Putamen (tissue), 1 donor: ENCODE results near the gene SERTAD1.
"Not testable (repeated sequence)": the region's sequence is repeated elsewhere in the genome, so short reads cannot be mapped to it uniquely, and the experiment has no call there.

Experiments used
- DNase-seq: peaks from one replicate; pipeline ENCODE4 v3.0.0-alpha.2; 2016; ENCODE audit warnings: low spot score

SERTAD1 gene

GRCh38 chr19:40421993-40422747 lies 3.6 kb downstream of the SERTAD1 start:
- DNase-seq = no peak

GRCh38 chr19:40420766-40421765 lies 4.7 kb downstream of the SERTAD1 start:
- peak; percentile 85 for DNase-seq

- no peak for DNase-seq
These were observed 5.4 kb downstream of the SERTAD1 start for GRCh38 chr19:40420451-40420765.

- no peak for DNase-seq
These were observed 6.0 kb downstream of the SERTAD1 start for GRCh38 chr19:40419780-40420179.

GRCh38 chr19:40419066-40419612 lies 6.7 kb downstream of the SERTAD1 start:
- no peak for DNase-seq

GRCh38 chr19:40418040-40418439 lies 7.8 kb downstream of the SERTAD1 start:
- no peak for DNase-seq

- DNase-seq = no peak
These were observed 8.2 kb downstream of the SERTAD1 start for GRCh38 chr19:40417643-40417981.

- no peak for DNase-seq
These were observed 8.7 kb downstream of the SERTAD1 start for GRCh38 chr19:40416918-40417642.

GRCh38 chr19:40415768-40416167 lies 10.0 kb downstream of the SERTAD1 start:
- DNase-seq = no peak

- DNase-seq = no peak
These were observed 11.0 kb downstream of the SERTAD1 start for GRCh38 chr19:40414542-40415535.

- DNase-seq = no peak
These were observed 12.4 kb downstream of the SERTAD1 start, which contains the start of gene PRX for GRCh38 chr19:40413291-40413845. PRX (minus strand) TSS chr19:40413378; CDS start chr19:40407932, 5,446 bp downstream.

- no peak for DNase-seq
These were observed 12.9 kb downstream of the SERTAD1 start for GRCh38 chr19:40412866-40413265.

GRCh38 chr19:40411958-40412499 lies 13.8 kb downstream of the SERTAD1 start:
- no peak for DNase-seq

- DNase-seq = no peak
These were observed 14.5 kb downstream of the SERTAD1 start for GRCh38 chr19:40411125-40411842.

GRCh38 chr19:40410030-40410389 lies 15.8 kb downstream of the SERTAD1 start:
- no peak for DNase-seq

GRCh38 chr19:40408598-40408925 lies 17.2 kb downstream of the SERTAD1 start:
- DNase-seq = not testable (repeated sequence)

GRCh38 chr19:40407714-40408597 lies 17.8 kb downstream of the SERTAD1 start:
- no peak for DNase-seq

- no peak for DNase-seq
These were observed 22.4 kb downstream of the SERTAD1 start for GRCh38 chr19:40403262-40403984.
